Sigmoid colon (tissue), 4 donors: ENCODE results near the gene WDR4.

Experiments used
- EP300 ChIP-seq, 4 donors: sonication (generic); formaldehyde crosslinking; IDR thresholded peaks; one replicate each; pipeline ENCODE4 v1.6.1; 2017; ENCODE audit warnings: antibody characterized with exemption in 4 of 4
- POLR2AphosphoS5 ChIP-seq, 4 donors: sonication (generic); formaldehyde crosslinking; IDR thresholded peaks; one replicate each; pipeline ENCODE4 v1.6.1; 2017; ENCODE audit warnings: antibody characterized with exemption in 4 of 4
- TF ChIP-seq, protein P1 (sequence below), 4 experiments: fragments of 450-650 bp in 3 of 4; fragments of 200-600 bp in 1 of 4; IDR thresholded peaks; one replicate each; pipeline ENCODE4 v1.5.1; 2016 to 2019; ENCODE audit warnings: antibody characterized with exemption in 4 of 4, mild to moderate bottlenecking in 3 of 4, moderate library complexity in 2 of 4

DNA sequence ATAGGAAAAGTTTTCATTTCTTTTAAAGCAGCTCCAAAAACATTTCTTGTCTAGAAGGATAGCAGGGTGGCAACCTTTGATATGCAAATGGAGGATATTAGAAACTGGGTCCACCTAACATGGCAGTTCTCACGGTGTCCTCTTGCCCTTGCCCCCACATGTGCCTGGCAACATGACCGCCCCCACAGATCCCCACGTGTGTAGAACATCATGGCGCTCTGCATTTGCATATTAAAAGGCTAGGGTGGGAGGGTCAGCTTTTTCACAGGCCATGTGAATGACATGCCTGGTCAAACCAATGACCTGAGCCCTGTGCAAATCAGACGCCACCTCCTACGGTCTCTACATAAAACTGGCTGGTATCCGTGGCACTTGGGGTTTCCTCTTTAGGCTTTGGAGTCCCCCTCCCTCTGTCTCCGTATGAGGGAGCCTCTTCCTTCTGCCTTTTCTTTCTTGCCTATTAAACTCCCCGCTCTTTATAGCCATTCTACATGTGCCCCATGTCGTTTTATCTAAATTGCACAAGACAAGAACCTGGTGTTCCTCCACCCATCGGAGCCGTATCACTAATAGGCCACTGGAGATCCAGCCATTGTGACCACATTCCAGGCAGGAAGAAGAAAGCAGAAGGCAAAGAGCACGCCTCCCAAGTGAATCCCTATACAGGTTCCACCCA lies 71.3 kb downstream of the WDR4 start:
- TF ChIP-seq, protein P1, sequence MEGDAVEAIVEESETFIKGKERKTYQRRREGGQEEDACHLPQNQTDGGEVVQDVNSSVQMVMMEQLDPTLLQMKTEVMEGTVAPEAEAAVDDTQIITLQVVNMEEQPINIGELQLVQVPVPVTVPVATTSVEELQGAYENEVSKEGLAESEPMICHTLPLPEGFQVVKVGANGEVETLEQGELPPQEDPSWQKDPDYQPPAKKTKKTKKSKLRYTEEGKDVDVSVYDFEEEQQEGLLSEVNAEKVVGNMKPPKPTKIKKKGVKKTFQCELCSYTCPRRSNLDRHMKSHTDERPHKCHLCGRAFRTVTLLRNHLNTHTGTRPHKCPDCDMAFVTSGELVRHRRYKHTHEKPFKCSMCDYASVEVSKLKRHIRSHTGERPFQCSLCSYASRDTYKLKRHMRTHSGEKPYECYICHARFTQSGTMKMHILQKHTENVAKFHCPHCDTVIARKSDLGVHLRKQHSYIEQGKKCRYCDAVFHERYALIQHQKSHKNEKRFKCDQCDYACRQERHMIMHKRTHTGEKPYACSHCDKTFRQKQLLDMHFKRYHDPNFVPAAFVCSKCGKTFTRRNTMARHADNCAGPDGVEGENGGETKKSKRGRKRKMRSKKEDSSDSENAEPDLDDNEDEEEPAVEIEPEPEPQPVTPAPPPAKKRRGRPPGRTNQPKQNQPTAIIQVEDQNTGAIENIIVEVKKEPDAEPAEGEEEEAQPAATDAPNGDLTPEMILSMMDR (IDR thresholded peaks at IDR 0.05) = no peak
- no peak for TF ChIP-seq POLR2AphosphoS5 (IDR thresholded peaks at IDR 0.05)
- TF ChIP-seq EP300 (IDR thresholded peaks at IDR 0.05) = no peak
